Neural cell (in vitro differentiated cells): ENCODE data around the gene PMIS2.

Experiments used
- EZH2 ChIP-seq: fragments of 200-600, 300-800 bp; shearing (Covaris generic), sonication (generic); IDR thresholded peaks from 2 replicates; pipeline ENCODE4 v1.6.1; 2014; ENCODE audit warnings: antibody characterized with exemption, low read length, borderline replicate concordance, mild to moderate bottlenecking; ENCODE audit not compliant: insufficient read depth, poor library complexity, severe bottlenecking
- POLR2AphosphoS5 ChIP-seq: IDR thresholded peaks from 2 replicates; pipeline ENCODE4 v1.6.1; 2012
- RAD21 ChIP-seq: fragments of 450-650 bp; conservative IDR thresholded peaks from 2 replicates; pipeline ENCODE4 v1.6.1; 2014; ENCODE audit warnings: antibody characterized with exemption, mild to moderate bottlenecking, moderate library complexity
- SMC3 ChIP-seq: fragments of 450-650 bp; conservative IDR thresholded peaks from 2 replicates; pipeline ENCODE4 v1.6.1; 2014; ENCODE audit warnings: antibody characterized with exemption, mild to moderate bottlenecking, moderate library complexity; ENCODE audit not compliant: poor library complexity
- TF ChIP-seq, protein P1 (sequence below): fragments of 450-650 bp; IDR thresholded peaks from 2 replicates; pipeline ENCODE4 v1.5.1; 2014; ENCODE audit warnings: antibody characterized with exemption, mild to moderate bottlenecking, moderate library complexity; ENCODE audit not compliant: poor library complexity, severe bottlenecking
- TF ChIP-seq, protein P2 (sequence below): IDR thresholded peaks from 2 replicates; pipeline ENCODE4 v1.6.1; 2012; ENCODE audit warnings: borderline replicate concordance

DNA sequence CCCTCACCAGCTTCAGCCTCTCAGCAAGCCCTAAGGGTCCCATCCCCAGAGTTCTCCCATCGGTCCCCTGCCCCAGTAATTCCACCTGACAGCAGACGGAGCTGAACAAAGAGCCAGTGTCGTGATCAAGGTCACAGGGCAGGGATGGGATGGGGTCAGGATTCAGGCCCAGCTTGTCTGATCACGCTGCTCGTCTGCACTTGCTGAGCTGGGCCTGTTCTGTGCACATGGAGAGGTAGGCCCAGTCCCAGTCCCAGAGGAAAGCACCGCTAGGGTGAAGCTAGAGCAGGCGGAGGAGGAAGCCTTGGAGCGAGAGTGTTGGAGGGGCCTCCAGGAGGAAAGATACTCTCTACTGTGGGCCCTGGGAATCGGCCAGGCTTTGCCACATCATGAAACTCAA lies 35.7 kb downstream of the PMIS2 start:
- TF ChIP-seq POLR2AphosphoS5: no peak
- TF ChIP-seq, protein P1, sequence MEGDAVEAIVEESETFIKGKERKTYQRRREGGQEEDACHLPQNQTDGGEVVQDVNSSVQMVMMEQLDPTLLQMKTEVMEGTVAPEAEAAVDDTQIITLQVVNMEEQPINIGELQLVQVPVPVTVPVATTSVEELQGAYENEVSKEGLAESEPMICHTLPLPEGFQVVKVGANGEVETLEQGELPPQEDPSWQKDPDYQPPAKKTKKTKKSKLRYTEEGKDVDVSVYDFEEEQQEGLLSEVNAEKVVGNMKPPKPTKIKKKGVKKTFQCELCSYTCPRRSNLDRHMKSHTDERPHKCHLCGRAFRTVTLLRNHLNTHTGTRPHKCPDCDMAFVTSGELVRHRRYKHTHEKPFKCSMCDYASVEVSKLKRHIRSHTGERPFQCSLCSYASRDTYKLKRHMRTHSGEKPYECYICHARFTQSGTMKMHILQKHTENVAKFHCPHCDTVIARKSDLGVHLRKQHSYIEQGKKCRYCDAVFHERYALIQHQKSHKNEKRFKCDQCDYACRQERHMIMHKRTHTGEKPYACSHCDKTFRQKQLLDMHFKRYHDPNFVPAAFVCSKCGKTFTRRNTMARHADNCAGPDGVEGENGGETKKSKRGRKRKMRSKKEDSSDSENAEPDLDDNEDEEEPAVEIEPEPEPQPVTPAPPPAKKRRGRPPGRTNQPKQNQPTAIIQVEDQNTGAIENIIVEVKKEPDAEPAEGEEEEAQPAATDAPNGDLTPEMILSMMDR: no peak
- TF ChIP-seq RAD21: no peak
- TF ChIP-seq EZH2: no peak
- TF ChIP-seq, protein P2, sequence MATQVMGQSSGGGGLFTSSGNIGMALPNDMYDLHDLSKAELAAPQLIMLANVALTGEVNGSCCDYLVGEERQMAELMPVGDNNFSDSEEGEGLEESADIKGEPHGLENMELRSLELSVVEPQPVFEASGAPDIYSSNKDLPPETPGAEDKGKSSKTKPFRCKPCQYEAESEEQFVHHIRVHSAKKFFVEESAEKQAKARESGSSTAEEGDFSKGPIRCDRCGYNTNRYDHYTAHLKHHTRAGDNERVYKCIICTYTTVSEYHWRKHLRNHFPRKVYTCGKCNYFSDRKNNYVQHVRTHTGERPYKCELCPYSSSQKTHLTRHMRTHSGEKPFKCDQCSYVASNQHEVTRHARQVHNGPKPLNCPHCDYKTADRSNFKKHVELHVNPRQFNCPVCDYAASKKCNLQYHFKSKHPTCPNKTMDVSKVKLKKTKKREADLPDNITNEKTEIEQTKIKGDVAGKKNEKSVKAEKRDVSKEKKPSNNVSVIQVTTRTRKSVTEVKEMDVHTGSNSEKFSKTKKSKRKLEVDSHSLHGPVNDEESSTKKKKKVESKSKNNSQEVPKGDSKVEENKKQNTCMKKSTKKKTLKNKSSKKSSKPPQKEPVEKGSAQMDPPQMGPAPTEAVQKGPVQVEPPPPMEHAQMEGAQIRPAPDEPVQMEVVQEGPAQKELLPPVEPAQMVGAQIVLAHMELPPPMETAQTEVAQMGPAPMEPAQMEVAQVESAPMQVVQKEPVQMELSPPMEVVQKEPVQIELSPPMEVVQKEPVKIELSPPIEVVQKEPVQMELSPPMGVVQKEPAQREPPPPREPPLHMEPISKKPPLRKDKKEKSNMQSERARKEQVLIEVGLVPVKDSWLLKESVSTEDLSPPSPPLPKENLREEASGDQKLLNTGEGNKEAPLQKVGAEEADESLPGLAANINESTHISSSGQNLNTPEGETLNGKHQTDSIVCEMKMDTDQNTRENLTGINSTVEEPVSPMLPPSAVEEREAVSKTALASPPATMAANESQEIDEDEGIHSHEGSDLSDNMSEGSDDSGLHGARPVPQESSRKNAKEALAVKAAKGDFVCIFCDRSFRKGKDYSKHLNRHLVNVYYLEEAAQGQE: no peak
- no peak for TF ChIP-seq SMC3
